HepG2 (cell line): Measurements from ENCODE around the gene SLC6A6. TPM values are rescaled to one million over a fixed set of nuclear protein-coding genes. Genes with fewer than 3 reads are reported as not detected.

ENCODE experiments used
- ATF3 ChIP-seq: sonication (generic); formaldehyde crosslinking; IDR thresholded peaks from 2 replicates; pipeline ENCODE4 v1.4.0; 2020; ENCODE audit warnings: missing genetic modification reagents
- ATF4 ChIP-seq, 2 experiments: fragments of 450-650 bp in 1 of 2; sonication (generic) in 1 of 2; formaldehyde crosslinking; IDR thresholded peaks; 2 replicates each; pipeline versions ENCODE4 v1.5.0 to v1.8.0; 2020 to 2022; ENCODE audit warnings: mild to moderate bottlenecking in 1 of 2, missing genetic modification reagents in 1 of 2
- DBP ChIP-seq: sonication (generic); formaldehyde crosslinking; IDR thresholded peaks from 2 replicates; pipeline ENCODE4 v1.4.0; 2020; ENCODE audit warnings: missing genetic modification reagents; ENCODE audit errors: not compliant biosample characterization
- FOSL1 ChIP-seq: sonication (generic); formaldehyde crosslinking; IDR thresholded peaks from 2 replicates; pipeline ENCODE4 v1.9.0; 2021; ENCODE audit warnings: missing genetic modification reagents, borderline replicate concordance
- FOSL2 ChIP-seq: sonication (generic); formaldehyde crosslinking; IDR thresholded peaks from 2 replicates; pipeline ENCODE4 v1.4.0; 2020; ENCODE audit warnings: missing genetic modification reagents
- HDAC1 ChIP-seq: sonication (generic); formaldehyde crosslinking; IDR thresholded peaks from 2 replicates; pipeline ENCODE4 v1.5.1; 2020; ENCODE audit warnings: mild to moderate bottlenecking, missing genetic modification reagents
- HMG20A ChIP-seq: IDR thresholded peaks from 2 replicates; pipeline ENCODE4 v1.6.1; 2016; ENCODE audit warnings: borderline replicate concordance
- KDM2A ChIP-seq: sonication (generic); formaldehyde crosslinking; IDR thresholded peaks from 2 replicates; pipeline ENCODE4 v1.4.0; 2020; ENCODE audit warnings: low read depth, missing genetic modification reagents, borderline replicate concordance
- MAX ChIP-seq: IDR thresholded peaks from 2 replicates; pipeline ENCODE4 v1.6.1; 2012; ENCODE audit warnings: inconsistent platforms
- RCOR2 ChIP-seq: IDR thresholded peaks from 2 replicates; pipeline ENCODE4 v1.6.1; 2016; ENCODE audit warnings: missing biosample characterization, missing genetic modification reagents
- RXRB ChIP-seq: IDR thresholded peaks from 2 replicates; pipeline ENCODE4 v1.6.1; 2016; ENCODE audit warnings: borderline replicate concordance, missing genetic modification reagents, missing compliant biosample characterization
- SNAPC2 ChIP-seq: sonication (generic); formaldehyde crosslinking; IDR thresholded peaks from 2 replicates; pipeline ENCODE4 v1.8.1; 2022; ENCODE audit warnings: mild to moderate bottlenecking, missing genetic modification reagents
- TBX3 ChIP-seq: fragments of 450-650 bp; IDR thresholded peaks from 2 replicates; pipeline ENCODE4 v1.6.1; 2017; ENCODE audit warnings: antibody characterized with exemption, mild to moderate bottlenecking, inconsistent platforms, borderline replicate concordance
- TGIF2 ChIP-seq: IDR thresholded peaks from 2 replicates; pipeline ENCODE4 v1.6.1; 2016; ENCODE audit warnings: control low read depth, missing compliant biosample characterization
- ZBTB33 ChIP-seq: sonication (generic); formaldehyde crosslinking; IDR thresholded peaks from 2 replicates; pipeline ENCODE4 v1.4.0; 2020; ENCODE audit warnings: missing genetic modification reagents
- ZNF101 ChIP-seq: sonication (generic); formaldehyde crosslinking; IDR thresholded peaks from 2 replicates; pipeline ENCODE4 v1.4.0; 2020; ENCODE audit warnings: mild to moderate bottlenecking, low read depth, missing genetic modification reagents, borderline replicate concordance
- ZNF230 ChIP-seq: sonication (generic); formaldehyde crosslinking; IDR thresholded peaks from 2 replicates; pipeline ENCODE4 v1.4.0; 2020; ENCODE audit warnings: mild to moderate bottlenecking, missing genetic modification reagents
- ZNF687 ChIP-seq: sonication (generic); formaldehyde crosslinking; IDR thresholded peaks from 2 replicates; pipeline ENCODE4 v1.5.1; 2020; ENCODE audit warnings: mild to moderate bottlenecking, missing genetic modification reagents, moderate library complexity
- polyA plus RNA-seq, 8 experiments: library from polyadenylated mRNA; depleted of rRNA in 3 of 8; stranded (reverse) in 7 of 8; unstranded in 1 of 8; fragments of >200 nt; fragmentation: Illumina TruSeq in 4 of 8; extraction: Trizol in 4 of 8; gene quantifications; 2 replicates each; pipeline versions ENCODE4 v1.2.1 to v1.2.3, GENCODE V29; 2011 to 2016; ENCODE audit warnings: low read depth in 4 of 8, missing spikeins in 1 of 8, mixed read lengths in 1 of 8; ENCODE audit not compliant: insufficient read depth in 1 of 8
- total RNA-seq, 5 experiments: library from RNA; depleted of rRNA; stranded (reverse); fragments of >200 nt; fragmentation: Illumina TruSeq; extraction: Trizol; gene quantifications; 2 replicates each; pipeline ENCODE4 v1.2.3, GENCODE V29; 2016; ENCODE audit warnings: low read depth in 1 of 5

SLC6A6 gene
- total and polyA plus RNA-seq, 2 of the 13 experiments (the other 11 are each of a cell fraction or from before 2014, with no cell fraction given): 14.1 to 20.7 TPM

GRCh38 chr3:14451844-14452739, 49.7 kb downstream of the SLC6A6 start (continued):
- TF ChIP-seq ZNF687 (CRISPR knock-in tag) (peak; percentile 48; the same call in 1 of the 2 replicates), ZNF230 (CRISPR knock-in tag) (no peak), ATF4 (CRISPR knock-in tag; IDR thresholded peaks at IDR 0.05) (peak in 1 of 2 experiments; percentile 42; a peak in 1 of 4 replicates), HMG20A (CRISPR knock-in tag) (no peak; the same call in 1 of the 2 replicates), FOSL1 (CRISPR knock-in tag) (peak; percentile 30; the same call in 1 of the 2 replicates), HDAC1 (peak; percentile 58; the same call in 1 of the 2 replicates), ATF3 (peak; percentile 81), TBX3 (no peak), RXRB (CRISPR knock-in tag) (0 out of 2 replicates have a peak, but pooled peaks have one; percentile 23), DBP (CRISPR knock-in tag) (no peak), TGIF2 (CRISPR knock-in tag) (no peak), FOSL2 (peak; percentile 93), ZBTB33 (CRISPR knock-in tag) (peak; percentile 36; the same call in 1 of the 2 replicates), MAX (0 out of 2 replicates have a peak, but pooled peaks have one; percentile 30), SNAPC2 (CRISPR knock-in tag) (no peak), RCOR2 (0 out of 2 replicates have a peak, but pooled peaks have one; percentile 23), ZNF101 (CRISPR knock-in tag) (no peak), KDM2A (CRISPR knock-in tag) (peak; percentile 38; the same call in 1 of the 2 replicates)
